GM18867 (cell line): Measurements from ENCODE around the gene EPHA6.

Experiments used
- ATAC-seq: cut with Tn5 transposase; IDR thresholded peaks from one replicate; pipeline ENCODE4 v1.9.1; 2021; ENCODE audit warnings: mild to moderate bottlenecking, moderate library complexity; ENCODE audit not compliant: unreplicated experiment

Gene EPHA6

GRCh38 chr3:96813820-96814650 lies at the start of gene EPHA6:
Gene EPHA6 (plus strand): TSS chr3:96814594.
- no peak for ATAC-seq

GRCh38 chr3:96776818-96777217 lies 37.6 kb upstream of the EPHA6 start:
- ATAC-seq: no peak

GRCh38 chr3:96779810-96780209 lies 34.6 kb upstream of the EPHA6 start:
- no peak for ATAC-seq

GRCh38 chr3:96796101-96796500 lies 18.3 kb upstream of the EPHA6 start:
- ATAC-seq: no peak

- ATAC-seq: no peak
Measured at GRCh38 chr3:96803870-96804269, 10.5 kb upstream of the EPHA6 start.

- no peak for ATAC-seq
Measured at GRCh38 chr3:96806341-96806740, 8.1 kb upstream of the EPHA6 start.

- ATAC-seq: peak; percentile 99
Measured at GRCh38 chr3:96813134-96813819, 1.1 kb upstream of the EPHA6 start.

- no peak for ATAC-seq
Measured at GRCh38 chr3:96814651-96815567, 515 bp downstream of the EPHA6 start.

- no peak for ATAC-seq
Measured at GRCh38 chr3:96831175-96831574, 16.8 kb downstream of the EPHA6 start.

GRCh38 chr3:96833301-96833700 lies 18.9 kb downstream of the EPHA6 start:
- no peak for ATAC-seq

- ATAC-seq: no peak
Measured at GRCh38 chr3:96836153-96836915, 21.9 kb downstream of the EPHA6 start.

- ATAC-seq: no peak
Measured at GRCh38 chr3:96843505-96844203, 29.3 kb downstream of the EPHA6 start.

- ATAC-seq: no peak
Measured at GRCh38 chr3:96844204-96844514, 29.8 kb downstream of the EPHA6 start.

- ATAC-seq: no peak
Measured at GRCh38 chr3:96852849-96853248, 38.5 kb downstream of the EPHA6 start.

- ATAC-seq: no peak
Measured at GRCh38 chr3:96860882-96861281, 46.5 kb downstream of the EPHA6 start.

- peak; percentile 78 for ATAC-seq
Measured at GRCh38 chr3:96863129-96863740, 48.8 kb downstream of the EPHA6 start.

- ATAC-seq: no peak
Measured at GRCh38 chr3:96865605-96866004, 51.2 kb downstream of the EPHA6 start.

- ATAC-seq: no peak
Measured at GRCh38 chr3:96869316-96869715, 54.9 kb downstream of the EPHA6 start.

GRCh38 chr3:96877510-96877909 lies 63.1 kb downstream of the EPHA6 start:
- ATAC-seq: no peak

GRCh38 chr3:96900031-96900430 lies 85.6 kb downstream of the EPHA6 start:
- ATAC-seq: no peak
